Bronchial epithelial cell (primary cell): ENCODE data around the gene RAB40C. TPM values are rescaled to one million over a fixed set of nuclear protein-coding genes. Genes with fewer than 3 reads are reported as not detected.

Source experiments
- DNase-seq: peaks from one replicate; pipeline ENCODE4 v3.0.0-alpha.2; 2010; ENCODE audit warnings: low read depth
- FAIRE-seq: peaks from 2 replicates; lab custom pipeline; 2011; peaks lifted over from hg19 to GRCh38; lab: Jason Lieb, UNC
- H3K27me3 ChIP-seq: 2 replicates; pipeline ENCODE4 v1.5.1; 2011; ENCODE audit warnings: low read length; ENCODE audit not compliant: control insufficient read depth, insufficient read depth
- H3K36me3 ChIP-seq: 2 replicates; pipeline ENCODE4 v1.5.1; 2011; ENCODE audit warnings: low read length; ENCODE audit not compliant: control insufficient read depth, insufficient read depth
- H3K4me3 ChIP-seq: 2 replicates; pipeline ENCODE4 v1.5.1; 2011; ENCODE audit warnings: mild to moderate bottlenecking, low read depth, low read length, control low read depth
- total RNA-seq: library from RNA; depleted of rRNA; stranded (reverse); fragments of >200 nt; gene quantifications from 2 replicates; pipeline ENCODE4 v1.2.1, GENCODE V29; 2014
- TF ChIP-seq, protein P1 (sequence below): IDR thresholded peaks from 2 replicates; pipeline ENCODE4 v1.5.1; 2011; ENCODE audit warnings: mild to moderate bottlenecking, moderate library complexity, low read length, control low read depth, inconsistent platforms; ENCODE audit not compliant: insufficient read depth, severe bottlenecking

RAB40C gene
- total RNA-seq, 1 donor from 2014 or later: 10.8 TPM

- DNase-seq (peak; percentile 78), FAIRE-seq (no peak)
- no peak overlapping the region for H3K4me3 ChIP-seq
- H3K36me3 ChIP-seq: peaks cover 2% of the 10 kb centered on the region
- TF ChIP-seq, protein P1, sequence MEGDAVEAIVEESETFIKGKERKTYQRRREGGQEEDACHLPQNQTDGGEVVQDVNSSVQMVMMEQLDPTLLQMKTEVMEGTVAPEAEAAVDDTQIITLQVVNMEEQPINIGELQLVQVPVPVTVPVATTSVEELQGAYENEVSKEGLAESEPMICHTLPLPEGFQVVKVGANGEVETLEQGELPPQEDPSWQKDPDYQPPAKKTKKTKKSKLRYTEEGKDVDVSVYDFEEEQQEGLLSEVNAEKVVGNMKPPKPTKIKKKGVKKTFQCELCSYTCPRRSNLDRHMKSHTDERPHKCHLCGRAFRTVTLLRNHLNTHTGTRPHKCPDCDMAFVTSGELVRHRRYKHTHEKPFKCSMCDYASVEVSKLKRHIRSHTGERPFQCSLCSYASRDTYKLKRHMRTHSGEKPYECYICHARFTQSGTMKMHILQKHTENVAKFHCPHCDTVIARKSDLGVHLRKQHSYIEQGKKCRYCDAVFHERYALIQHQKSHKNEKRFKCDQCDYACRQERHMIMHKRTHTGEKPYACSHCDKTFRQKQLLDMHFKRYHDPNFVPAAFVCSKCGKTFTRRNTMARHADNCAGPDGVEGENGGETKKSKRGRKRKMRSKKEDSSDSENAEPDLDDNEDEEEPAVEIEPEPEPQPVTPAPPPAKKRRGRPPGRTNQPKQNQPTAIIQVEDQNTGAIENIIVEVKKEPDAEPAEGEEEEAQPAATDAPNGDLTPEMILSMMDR: peak; percentile 94
- H3K27me3 ChIP-seq: no peaks in the 10 kb centered on the region
Observed at GRCh38 chr16:610513-611381, 20.9 kb downstream of the RAB40C start.

- FAIRE-seq: no peak
- TF ChIP-seq, protein P1: no peak
Observed at GRCh38 chr16:615122-615521, 25.3 kb downstream of the RAB40C start.

DNA sequence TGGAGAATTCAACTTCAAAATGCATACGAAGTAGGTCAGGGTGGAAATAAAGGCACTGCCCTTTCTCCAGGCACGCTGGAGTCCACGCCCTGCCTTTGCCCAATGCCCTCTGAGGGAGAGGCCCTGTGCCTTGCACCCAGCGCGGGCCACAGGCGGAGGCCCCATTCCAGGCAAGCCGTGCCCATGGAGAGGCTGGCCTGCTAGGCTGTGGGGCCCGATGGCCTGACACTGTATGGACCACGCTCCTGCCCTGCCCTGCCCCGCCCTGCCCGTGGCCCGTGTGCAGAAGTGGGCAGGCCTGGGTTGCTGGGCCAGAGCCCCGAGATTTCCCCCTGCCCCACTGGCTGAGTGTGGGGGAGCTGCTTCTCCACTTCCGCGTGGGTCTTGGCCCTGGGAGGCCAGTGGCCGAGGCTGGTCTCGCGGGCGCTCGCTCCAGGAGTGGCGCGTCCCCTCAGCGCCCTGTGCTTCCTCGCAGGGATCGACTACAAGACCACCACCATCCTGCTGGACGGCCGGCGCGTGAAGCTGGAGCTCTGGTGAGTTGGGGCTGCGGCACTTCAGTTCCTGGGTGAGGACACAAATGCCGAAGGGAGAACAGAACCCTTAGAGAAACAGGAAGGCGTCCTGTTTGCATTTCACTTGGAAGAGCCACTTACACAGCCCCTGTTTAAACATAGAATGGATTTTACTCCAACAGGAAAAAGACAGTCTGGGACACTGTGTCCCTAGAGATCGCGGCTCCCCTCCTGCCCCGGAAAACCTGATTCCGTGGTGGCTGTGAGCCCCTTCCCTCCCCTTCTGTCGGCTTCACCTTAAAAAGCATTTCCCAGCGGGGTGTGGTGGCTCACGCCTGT lies 27.1 kb downstream of the RAB40C start:
- Histone ChIP-seq H3K36me3 (peaks cover 3% of the 10 kb centered on the region), H3K27me3 (peaks cover 2% of the 10 kb centered on the region), H3K4me3 (no peak overlapping the region)
- DNase-seq (no peak), FAIRE-seq (no peak)
- TF ChIP-seq, protein P1: no peak

More at GRCh38 chr16:615122-615521, 25.3 kb downstream of the RAB40C start:
- Histone ChIP-seq H3K36me3 (peaks cover 3% of the 10 kb centered on the region), H3K4me3 (no peak overlapping the region), H3K27me3 (peaks cover 2% of the 10 kb centered on the region)
- DNase-seq: no peak

- no peak for DNase-seq
- Histone ChIP-seq H3K36me3 (peaks cover 3% of the 10 kb centered on the region), H3K4me3 (no peak overlapping the region), H3K27me3 (peaks cover 2% of the 10 kb centered on the region)
- FAIRE-seq: no peak
- TF ChIP-seq, protein P1: no peak
Observed at GRCh38 chr16:617855-618254, 28.0 kb downstream of the RAB40C start.

DNA sequence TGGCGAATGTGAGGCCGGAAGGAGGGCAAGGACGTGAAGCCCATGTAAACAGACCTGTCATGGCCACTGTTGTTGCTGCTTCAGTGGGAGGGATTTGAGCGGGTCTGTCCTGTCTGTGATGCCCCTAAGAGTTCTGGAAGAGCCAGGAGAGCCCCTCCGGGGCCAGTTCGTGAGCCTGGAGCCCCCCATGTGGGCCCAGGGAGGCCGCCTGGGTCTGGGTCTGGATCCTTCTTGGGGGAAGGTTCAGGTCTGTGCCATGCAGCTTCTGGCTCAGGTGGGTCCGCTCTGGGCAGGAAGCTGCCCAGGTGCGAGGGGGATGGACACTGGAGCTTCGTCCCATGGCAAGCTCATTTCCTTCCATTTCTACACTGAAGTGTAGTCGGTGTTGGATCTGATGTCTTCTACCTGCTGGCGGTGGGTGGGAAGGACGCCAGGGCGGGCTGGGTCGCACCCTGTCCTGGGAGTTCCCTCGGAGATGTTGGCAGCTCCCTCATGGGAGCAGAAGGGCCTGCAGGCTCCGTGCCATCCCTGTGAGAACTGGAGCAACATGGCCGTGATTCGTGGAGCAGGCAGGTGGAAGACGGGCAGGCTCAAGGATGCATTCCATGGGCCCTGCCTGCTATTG lies 29.7 kb downstream of the RAB40C start:
- peaks cover 1% of the 10 kb centered on the region for H3K36me3 ChIP-seq
- TF ChIP-seq, protein P1: no peak
- H3K27me3 ChIP-seq: peaks cover 2% of the 10 kb centered on the region
- no peak overlapping the region for H3K4me3 ChIP-seq
- DNase-seq: no peak
- FAIRE-seq: no peak
